Medulla oblongata (tissue), 1 donor: ENCODE measurements around the gene IL17RD.

ENCODE experiments used
- DNase-seq: peaks from one replicate; pipeline ENCODE4 v3.0.0-alpha.2; 2015; ENCODE audit errors: extremely low spot score

Gene IL17RD

GRCh38 chr3:57130571-57131209, 34.5 kb downstream of the IL17RD start:
- no peak for DNase-seq

GRCh38 chr3:57128826-57129667, 36.1 kb downstream of the IL17RD start:
- DNase-seq, result no peak

- DNase-seq, result no peak
Observed at GRCh38 chr3:57127891-57128518, 37.1 kb downstream of the IL17RD start.

GRCh38 chr3:57126244-57126643, 38.9 kb downstream of the IL17RD start:
- no peak for DNase-seq

- no peak for DNase-seq
Observed at GRCh38 chr3:57120451-57121174, 44.5 kb downstream of the IL17RD start.

GRCh38 chr3:57120040-57120439, 45.1 kb downstream of the IL17RD start:
- no peak for DNase-seq

- no peak for DNase-seq
Observed at GRCh38 chr3:57118254-57118653, 46.9 kb downstream of the IL17RD start.

GRCh38 chr3:57116501-57116900, 48.7 kb downstream of the IL17RD start:
- DNase-seq, result no peak

- no peak for DNase-seq
Observed at GRCh38 chr3:57112206-57112605, 52.9 kb downstream of the IL17RD start.

GRCh38 chr3:57110798-57111197, 54.4 kb downstream of the IL17RD start:
- DNase-seq, result no peak

GRCh38 chr3:57110214-57110613, 54.9 kb downstream of the IL17RD start:
- DNase-seq, result no peak

- no peak for DNase-seq
Observed at GRCh38 chr3:57109437-57110199, 55.5 kb downstream of the IL17RD start.

GRCh38 chr3:57108684-57109083, 56.5 kb downstream of the IL17RD start:
- no peak for DNase-seq

GRCh38 chr3:57105585-57105984, 59.6 kb downstream of the IL17RD start:
- no peak for DNase-seq

- peak; percentile 91 for DNase-seq
Observed at GRCh38 chr3:57100046-57100695, 65.0 kb downstream of the IL17RD start.

GRCh38 chr3:57098418-57099310, 66.5 kb downstream of the IL17RD start:
- DNase-seq, result no peak

- no peak for DNase-seq
Observed at GRCh38 chr3:57097536-57097935, 67.6 kb downstream of the IL17RD start.

- DNase-seq, result no peak
Observed at GRCh38 chr3:57095363-57095762, 69.8 kb downstream of the IL17RD start.

GRCh38 chr3:57094575-57094974, 70.6 kb downstream of the IL17RD start:
- no peak for DNase-seq
